Raji (cell line): ENCODE data around the gene YAP1.

ENCODE experiments used
- POLR2A ChIP-seq: IDR thresholded peaks from 2 replicates; pipeline ENCODE4 v1.6.1; 2011; ENCODE audit warnings: low read depth, low read length, control low read depth; ENCODE audit not compliant: insufficient read depth

YAP1 gene

GRCh38 chr11:102109896-102110760 lies at the start of gene YAP1:
Gene YAP1, plus strand, starts transcription at chr11:102110447. Its CDS starts 402 bp downstream, at chr11:102110849.
- TF ChIP-seq POLR2A, result no peak

GRCh38 chr11:102061276-102061675 lies 49.0 kb upstream of the YAP1 start:
- TF ChIP-seq POLR2A, result no peak

GRCh38 chr11:102062106-102062505 lies 48.1 kb upstream of the YAP1 start:
- no peak for TF ChIP-seq POLR2A

- TF ChIP-seq POLR2A, result no peak
These were observed 45.9 kb upstream of the YAP1 start for GRCh38 chr11:102064316-102064715.

- TF ChIP-seq POLR2A, result no peak
These were observed 39.5 kb upstream of the YAP1 start for GRCh38 chr11:102070766-102071165.

GRCh38 chr11:102071497-102072472 lies 38.5 kb upstream of the YAP1 start:
- TF ChIP-seq POLR2A, result no peak

GRCh38 chr11:102073253-102073652 lies 37.0 kb upstream of the YAP1 start:
- TF ChIP-seq POLR2A, result no peak

GRCh38 chr11:102079625-102080024 lies 30.6 kb upstream of the YAP1 start:
- no peak for TF ChIP-seq POLR2A

- no peak for TF ChIP-seq POLR2A
These were observed 28.9 kb upstream of the YAP1 start for GRCh38 chr11:102081313-102081712.

- TF ChIP-seq POLR2A, result no peak
These were observed 24.2 kb upstream of the YAP1 start for GRCh38 chr11:102085864-102086551.

- no peak for TF ChIP-seq POLR2A
These were observed 13.1 kb upstream of the YAP1 start for GRCh38 chr11:102097186-102097585.

- TF ChIP-seq POLR2A, result no peak
These were observed 10.5 kb upstream of the YAP1 start for GRCh38 chr11:102099755-102100154.

- TF ChIP-seq POLR2A, result no peak
These were observed 1.4 kb upstream of the YAP1 start for GRCh38 chr11:102108734-102109440.

GRCh38 chr11:102110761-102111010 lies 439 bp downstream of the YAP1 start:
- TF ChIP-seq POLR2A, result no peak

GRCh38 chr11:102111011-102111786 lies 952 bp downstream of the YAP1 start:
- no peak for TF ChIP-seq POLR2A
